Stimulated activated CD8-positive, alpha-beta memory T cell treated with anti-CD3 and anti-CD28 coated beads, Interleukin-2, amount 100 ng/mL, for 48 hours (primary cell): ENCODE measurements around the gene UBALD2.
"Not testable (repeated sequence)": the region's sequence is repeated elsewhere in the genome, so short reads cannot be mapped to it uniquely, and the experiment has no call there.

Experiments used
- DNase-seq, 2 donors: peaks; one replicate each; pipeline ENCODE4 v3.0.0-alpha.2; 2020; ENCODE audit warnings: low read depth in 2 of 2

UBALD2 gene

DNA sequence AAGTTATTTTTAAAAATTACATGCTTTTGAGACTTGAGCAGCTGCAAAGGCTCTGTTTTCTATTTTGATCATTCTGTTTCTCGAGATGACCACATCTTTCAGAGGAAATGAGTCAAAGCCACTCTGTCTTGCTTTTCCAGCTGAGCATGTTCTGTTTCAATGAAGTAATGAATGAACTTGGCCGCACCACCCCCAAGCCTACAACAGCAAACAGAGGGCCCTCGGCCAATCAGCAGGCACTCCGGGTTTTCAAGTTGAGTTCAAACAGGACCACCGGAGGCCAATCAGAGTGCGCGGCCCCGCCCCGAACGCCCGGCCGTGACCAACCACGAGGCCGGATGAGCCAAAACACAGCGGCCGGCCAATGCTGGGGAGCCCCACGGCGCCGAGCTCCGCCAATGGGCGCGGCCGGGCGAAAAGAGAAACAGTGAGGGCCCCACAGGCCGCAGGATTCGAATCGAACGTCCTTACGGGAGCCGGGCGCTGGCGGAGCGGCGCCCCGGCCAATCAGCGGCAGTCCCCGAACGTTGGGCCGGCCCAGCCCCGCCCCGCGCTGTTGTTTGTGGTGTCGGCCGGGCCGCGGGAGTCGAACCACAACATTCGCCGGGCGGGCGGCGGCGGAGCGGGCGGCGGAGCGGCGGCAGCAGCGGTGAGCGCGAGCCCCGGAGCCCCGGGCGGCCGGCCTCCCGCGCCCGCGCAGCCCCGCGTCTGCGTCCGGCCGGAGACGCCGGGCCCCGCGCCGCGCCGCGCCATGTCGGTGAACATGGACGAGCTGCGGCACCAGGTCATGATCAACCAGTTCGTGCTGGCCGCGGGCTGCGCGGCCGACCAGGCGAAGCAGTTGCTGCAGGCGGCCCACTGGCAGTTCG is at the start of gene UBALD2:
UBALD2 (plus strand) TSS at position 594 of the 869 bp plus-strand sequence; CDS start at position 752, 158 bp downstream.
- peak; percentile 98 for DNase-seq

DNA sequence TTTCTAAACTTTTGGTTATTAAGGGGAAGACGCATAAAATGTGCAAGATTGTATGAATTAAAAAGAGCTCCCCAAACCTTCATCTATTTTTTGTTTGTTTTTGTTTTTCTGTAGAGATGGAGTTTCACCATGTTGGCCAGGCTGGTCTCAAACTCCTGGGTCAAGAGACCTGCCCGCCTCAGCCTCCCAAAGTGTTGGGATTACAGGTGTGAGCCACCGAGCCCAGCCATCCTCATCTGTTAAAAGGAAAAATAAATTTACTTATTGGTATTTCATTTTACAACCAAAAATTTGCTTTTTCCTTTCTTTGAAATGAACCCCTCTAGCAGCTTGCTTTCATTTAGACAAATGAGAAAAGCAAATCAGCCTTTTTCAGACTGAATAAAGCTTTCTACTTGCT is 48.1 kb upstream of the UBALD2 start:
- DNase-seq: no peak

DNA sequence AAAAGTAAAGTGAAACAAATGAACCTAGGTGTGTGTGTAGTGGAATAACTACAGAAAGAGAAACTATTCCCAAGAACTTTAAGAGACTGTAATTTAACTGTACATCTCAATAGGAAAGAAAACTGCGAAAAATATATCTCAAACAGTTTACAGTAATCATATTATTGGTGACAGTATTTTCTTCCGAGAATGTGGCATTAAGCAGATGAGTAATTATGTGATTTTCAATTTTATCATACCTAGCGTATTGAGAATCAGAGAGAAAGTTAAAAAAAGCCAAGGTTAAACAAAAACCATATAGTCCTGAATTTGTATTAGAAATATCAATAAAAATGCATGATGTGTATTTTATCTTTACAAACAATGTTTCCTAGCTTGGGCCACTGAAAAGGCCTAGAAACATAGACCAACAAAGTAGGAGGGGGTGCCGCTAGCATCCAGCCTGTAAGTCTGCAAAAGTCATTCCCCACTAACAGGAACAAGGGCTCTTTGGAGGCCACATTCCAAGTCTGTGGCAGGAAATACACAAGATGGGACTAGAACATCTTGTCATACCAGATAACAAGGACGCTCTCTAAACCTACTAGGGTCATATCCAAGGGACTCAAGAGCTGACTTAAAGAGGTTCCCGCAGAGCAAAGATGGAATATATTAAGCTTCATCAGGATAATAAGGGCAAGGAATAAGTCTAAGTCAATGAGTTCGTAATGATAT is 45.3 kb upstream of the UBALD2 start:
- DNase-seq: no peak

DNA sequence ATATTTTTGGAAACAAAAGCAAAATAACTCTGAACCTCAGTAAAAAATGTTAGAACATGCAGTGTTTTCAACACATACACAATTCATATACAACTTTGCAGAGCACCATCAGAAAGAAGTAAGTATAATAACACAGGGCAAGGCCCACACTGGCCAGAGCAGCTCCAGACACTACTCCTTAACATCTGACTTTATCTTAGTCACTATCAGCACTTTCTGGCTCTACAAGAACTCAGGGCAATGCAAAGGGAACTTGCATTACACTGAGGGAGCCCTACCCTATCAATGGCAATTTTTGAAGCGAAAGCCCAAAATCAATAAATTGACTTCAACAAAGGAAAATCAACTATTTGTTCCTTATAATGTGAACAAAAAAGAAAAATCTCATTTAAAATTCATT is 41.3 kb upstream of the UBALD2 start:
- DNase-seq: no peak

DNA sequence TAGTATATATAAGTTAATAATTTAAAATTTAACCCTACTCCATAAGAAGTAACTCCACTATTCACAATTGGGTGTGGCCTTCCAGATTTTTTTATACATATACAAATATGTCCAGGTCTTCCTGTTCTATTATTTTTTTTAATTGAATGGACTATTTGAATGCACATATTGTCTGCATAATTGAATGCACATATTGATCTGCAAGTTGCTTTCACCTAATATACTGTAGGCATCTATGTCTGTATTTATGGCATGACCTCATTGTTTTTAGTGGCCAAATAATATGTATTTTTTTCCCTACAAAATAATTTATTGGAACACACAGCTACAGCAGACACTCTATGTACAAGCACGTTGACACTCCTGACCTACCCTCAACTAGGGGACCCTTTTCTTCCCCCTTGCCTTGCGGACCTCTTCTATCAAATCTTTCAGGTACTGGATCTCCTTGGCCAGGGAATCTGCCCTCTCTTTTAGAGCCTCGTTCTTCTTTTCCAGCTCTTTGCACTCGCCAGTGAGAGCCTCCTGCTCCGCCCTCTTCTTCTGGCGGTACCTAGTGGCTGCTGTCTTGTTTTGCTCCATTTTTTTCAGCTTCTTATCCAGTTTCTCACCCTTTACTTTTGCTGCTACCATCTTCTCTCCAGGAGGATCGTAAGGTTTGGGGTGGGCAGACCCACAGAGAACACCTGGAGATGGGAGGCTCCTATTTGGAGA is 39.6 kb upstream of the UBALD2 start:
- DNase-seq: not testable (repeated sequence)

DNA sequence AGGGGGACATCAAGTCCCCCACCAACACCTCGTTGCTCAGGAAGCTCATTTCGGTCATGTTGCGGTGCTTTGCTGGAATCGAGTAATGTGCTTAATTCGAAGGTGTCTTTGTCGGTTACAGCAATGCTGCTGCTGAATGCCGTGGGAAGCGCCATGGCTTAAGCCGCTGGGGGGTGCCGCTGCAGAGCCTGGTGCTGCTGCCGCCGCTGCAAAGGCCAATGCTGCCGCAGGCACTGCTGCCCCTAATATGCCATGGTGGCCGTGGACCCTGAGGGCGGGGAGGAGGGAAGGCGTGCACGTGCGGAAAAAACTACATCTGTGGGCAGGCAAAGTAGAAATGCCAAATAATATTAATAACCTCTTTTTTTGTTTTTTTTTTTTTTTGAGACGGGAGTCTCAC is 38.4 kb upstream of the UBALD2 start:
- DNase-seq: not testable (repeated sequence)

DNA sequence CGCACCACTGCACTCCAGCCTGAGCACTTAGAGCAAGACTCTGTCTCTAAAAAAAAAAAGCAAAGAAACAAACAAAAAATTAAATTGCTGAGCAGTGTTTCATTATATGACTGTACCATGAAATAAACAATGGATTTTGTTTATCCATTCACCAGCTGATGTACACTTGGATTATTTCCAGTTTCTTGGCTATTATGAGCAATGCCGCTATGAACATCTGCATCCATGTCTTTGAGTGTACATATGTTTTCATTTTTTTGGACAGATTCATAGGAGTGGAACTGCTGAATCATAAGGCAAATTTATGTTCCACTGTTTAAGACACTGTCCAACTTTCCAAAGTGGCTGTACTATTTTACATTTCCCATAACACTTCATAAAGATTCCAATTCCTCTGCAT is 32.8 kb upstream of the UBALD2 start:
- DNase-seq: no peak

DNA sequence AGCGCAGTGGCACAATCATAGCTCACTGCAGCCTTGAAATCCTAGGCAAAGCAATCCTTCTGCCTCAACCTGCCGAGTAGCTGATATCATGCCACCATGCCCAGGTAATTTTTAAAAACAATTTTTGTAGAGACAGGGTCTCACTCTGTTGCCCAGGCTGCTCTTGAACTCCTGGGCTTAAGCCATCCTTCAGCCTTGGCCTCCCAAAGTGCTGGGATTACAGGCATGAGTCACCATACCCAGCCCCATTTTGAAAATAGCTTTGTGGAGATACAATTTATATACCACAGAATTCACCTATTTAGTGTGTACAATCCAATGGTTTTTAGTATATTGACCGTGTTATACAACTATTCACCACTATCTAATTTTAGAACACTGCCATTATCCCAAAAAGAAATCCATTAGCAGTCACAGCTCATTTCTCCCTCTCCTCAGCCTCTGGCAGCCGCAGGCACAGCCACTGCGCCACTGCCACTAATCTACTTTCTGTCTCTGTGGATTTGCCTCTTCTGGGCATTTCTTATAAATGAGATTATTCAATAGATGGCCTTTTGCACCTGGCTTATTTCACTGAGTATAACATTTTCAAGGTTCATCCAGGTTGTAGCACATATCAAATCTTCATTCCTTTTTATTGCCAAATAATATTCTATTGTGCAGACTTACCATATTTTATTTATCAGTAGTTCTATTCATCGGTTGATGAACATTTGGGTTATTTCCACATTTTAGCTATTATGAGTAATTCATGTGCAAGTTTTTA is 31.4 kb upstream of the UBALD2 start:
- no peak for DNase-seq

DNA sequence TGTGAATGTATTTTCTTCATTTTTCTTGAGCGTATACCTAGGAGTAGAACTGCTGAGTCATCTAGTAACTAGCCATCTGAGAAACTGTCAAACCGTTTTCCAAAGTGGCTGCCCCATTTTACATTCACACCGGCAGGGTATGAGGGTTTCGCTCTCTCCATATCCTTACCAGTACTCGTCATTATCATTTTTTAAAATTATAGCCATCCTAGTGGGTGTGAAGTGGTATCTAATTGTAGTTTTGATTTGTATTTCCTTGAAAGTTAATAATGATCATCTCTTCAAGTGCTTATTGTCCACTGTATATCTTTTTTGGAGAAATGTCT is 30.8 kb upstream of the UBALD2 start:
- DNase-seq: no peak

DNA sequence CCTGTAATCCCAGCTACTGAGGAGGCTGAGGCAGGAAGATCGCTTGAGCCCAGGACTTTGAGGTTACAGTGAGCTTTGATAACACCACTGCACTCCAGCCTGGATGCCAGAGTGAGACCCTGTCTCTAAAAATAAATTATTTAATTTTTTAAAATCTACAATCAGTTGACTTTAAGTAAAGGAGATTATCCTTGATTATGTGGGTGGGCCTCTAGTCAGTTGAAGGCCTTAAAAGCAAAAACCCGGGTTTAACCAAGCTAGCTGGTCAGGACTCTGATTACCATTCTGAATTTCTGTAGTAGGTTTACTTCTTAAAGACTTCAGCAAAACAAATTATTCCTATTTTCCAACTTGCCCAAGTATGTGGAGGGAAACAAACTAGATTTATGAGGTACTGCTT is 29.3 kb upstream of the UBALD2 start:
- DNase-seq: no peak

DNA sequence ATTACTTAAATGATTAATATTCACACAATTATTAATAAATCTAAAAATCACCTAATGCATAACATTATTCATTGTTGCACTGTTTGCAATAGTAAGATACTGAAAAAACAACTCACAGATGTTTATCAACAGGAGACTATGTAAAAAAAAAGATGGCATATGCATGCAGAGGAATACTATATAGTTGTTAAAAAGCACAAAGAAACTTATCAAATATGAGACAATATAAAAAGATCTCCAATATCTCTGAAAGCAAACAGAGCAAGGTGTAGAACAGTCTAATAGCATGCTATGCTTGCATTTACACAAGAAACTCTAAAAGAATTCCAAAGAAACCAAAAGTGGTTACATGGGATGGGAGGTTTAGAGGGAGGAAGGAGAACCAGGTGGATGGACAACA is 28.5 kb upstream of the UBALD2 start:
- DNase-seq: no peak

DNA sequence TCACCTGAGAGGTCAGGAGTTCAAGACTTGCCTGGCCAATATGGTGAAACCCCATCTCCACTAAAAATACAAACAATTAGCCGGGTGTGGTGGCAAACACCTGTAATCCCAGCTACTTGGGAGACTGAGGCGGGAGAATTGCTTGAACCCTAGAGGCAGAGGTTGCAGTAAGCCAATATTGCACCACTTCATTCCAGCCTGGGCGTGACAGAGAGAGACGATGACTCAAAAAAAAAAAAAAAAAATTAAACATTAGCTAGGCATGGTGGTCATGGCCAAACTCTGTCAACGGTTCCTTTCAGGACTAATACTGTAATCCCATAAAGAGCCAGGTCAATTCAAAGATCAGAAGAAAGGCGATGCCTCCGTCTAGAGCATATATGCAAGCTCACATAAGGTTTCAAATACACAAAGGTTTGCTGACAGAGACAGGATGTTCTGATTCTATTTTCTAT is 27.3 kb upstream of the UBALD2 start:
- no peak for DNase-seq

DNA sequence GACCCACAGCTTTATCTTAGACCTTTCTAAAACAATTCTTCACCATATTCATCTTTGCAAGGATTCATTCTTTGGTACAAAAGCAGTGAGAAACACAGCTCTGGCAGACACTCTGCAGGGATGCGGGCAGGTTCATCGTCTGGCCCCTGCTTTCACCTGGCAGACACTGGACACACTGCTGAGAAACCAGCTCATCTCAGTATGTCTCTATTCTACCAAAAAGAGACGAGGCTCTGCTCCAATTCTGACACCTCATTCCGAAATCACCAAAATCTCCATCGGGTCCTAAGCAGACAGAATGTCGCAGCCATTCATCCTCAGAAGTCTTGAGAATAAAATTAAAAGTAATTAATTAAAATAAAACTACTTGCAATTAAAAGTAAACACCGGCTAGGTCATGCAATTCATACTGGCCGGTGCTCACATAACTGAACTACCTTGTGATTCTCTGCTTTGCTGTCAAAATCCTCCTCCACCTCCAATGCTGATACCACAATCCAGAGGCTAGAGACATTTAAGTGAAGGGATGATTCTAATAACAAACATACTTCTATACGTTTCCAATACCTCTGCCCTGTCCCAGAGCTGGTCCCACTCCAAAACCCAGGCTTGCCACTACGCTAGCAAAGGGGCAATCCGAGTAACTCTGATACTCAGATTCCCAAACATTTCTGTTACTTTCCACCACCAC is 26.2 kb upstream of the UBALD2 start:
- no peak for DNase-seq

DNA sequence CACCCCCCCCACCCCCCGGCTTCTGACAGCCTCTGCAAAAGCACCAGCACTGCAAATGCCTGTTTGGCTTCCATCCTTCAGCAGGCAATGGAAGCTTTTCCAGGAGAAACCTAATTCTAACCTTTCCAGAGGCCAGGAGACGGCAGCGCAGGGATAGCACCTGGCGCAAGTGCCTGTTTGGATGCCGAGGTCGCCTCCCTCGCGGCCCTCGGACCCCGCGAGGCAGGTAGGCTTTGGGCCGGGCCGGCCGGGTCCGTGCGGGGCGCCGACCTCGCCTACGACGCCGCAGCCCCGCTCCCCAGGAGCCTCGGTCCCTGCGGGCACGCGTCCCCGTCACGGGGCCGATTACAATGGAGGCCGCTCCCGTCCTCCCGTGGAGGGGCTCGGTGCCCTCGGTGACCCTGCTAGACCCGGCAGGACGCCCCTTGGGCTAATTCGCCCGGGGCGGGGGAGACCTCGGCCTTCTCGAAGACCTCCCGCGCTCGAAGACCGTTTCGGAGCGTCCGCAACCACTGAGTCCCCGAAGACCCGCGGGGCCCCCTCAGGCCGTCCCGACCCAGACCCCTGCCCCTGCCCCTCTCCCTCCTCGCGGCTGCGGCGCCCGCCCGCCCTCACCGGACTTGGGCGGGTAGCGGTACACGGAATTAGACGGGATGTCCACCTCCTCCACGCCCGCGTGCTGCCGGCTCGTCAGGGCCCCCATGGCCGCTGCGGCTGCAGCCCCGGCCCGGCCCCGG is 25.4 kb upstream of the UBALD2 start:
- DNase-seq: no peak

DNA sequence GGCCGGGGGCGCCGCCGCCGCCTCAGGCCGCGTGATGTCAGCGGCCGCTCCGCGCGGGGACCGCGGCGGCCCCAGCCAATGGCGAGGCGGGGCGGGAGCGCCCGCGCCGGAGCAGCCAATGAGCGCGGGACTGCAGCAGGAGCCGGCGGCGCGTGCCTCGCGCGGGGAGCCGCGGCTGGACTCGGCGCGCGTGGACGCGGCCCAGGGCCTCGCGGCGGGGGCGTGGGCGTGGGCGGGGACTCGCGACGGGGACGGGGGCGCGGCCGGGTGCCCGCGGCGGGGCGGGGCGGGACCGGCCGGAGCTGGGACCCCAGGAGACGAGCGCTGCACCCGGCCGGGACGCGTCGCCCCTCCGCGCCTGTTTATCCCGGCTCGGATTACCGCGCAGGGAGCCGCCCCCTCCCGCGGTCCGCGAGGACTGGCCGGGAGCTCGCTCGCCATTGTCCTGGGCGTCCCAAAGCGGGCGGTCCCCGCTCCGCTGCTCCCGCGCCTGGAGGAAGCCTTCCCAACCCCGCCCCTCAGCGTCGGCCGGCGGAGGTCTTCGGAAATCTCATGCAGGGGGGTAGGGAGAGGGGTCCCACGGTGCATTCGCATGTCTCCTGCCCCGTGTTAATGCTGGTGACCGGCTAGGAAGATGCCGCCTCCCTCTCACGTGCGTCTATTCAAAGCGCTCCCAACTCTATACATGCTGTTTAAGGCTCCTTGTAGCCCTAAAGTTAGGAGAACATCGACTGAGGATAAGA is 24.5 kb upstream of the UBALD2 start, which contains the start of gene RNF157:
RNF157 (minus strand) TSS at position 33 of the 743 bp plus-strand sequence. CDS start 253 bp downstream, outside the sequence.
- peak; percentile 33 to 44 for DNase-seq

DNA sequence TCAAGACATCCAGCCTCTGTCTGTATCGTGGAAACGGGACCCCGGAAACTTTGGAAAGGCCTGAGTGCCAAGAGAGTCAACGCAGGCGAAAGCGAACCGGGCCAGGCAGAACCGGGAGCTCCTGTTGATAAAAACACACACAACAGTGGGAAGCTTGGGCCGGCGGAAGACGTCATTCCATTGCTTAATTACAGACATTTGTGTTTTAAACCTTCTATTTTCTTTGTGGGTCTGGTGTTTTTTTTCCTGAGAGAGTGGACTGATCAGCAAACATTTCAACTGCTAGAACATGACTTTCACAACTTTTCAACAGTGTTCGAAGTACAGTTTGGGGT is 24.0 kb upstream of the UBALD2 start:
- no peak for DNase-seq

DNA sequence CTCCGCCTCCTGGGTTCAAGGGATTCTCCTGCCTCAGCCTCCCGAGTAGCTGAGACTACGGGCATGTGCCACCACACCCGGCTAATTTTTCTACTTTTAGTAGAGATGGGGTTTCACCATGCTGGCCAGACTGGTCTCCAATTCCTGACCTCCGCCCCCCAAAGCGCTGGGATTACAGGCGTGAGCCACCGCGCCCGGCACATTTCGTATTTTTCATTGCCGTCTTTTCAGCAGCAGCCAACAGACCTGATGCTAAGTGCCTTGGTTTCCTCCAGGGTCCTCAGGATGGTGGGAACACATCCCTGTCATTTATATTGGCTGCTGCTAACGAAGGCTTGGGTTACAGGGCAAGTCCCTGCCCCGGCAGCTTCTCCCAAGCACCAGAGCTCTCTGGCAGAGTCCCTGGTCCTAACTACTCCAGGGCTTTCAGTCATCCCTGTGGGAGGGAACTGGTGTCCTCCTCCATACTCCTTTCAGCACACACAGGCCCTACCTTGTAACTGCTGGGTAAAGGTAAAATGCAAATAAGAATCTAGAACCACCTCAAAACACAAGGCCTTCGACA is 23.4 kb upstream of the UBALD2 start:
- DNase-seq: no peak

DNA sequence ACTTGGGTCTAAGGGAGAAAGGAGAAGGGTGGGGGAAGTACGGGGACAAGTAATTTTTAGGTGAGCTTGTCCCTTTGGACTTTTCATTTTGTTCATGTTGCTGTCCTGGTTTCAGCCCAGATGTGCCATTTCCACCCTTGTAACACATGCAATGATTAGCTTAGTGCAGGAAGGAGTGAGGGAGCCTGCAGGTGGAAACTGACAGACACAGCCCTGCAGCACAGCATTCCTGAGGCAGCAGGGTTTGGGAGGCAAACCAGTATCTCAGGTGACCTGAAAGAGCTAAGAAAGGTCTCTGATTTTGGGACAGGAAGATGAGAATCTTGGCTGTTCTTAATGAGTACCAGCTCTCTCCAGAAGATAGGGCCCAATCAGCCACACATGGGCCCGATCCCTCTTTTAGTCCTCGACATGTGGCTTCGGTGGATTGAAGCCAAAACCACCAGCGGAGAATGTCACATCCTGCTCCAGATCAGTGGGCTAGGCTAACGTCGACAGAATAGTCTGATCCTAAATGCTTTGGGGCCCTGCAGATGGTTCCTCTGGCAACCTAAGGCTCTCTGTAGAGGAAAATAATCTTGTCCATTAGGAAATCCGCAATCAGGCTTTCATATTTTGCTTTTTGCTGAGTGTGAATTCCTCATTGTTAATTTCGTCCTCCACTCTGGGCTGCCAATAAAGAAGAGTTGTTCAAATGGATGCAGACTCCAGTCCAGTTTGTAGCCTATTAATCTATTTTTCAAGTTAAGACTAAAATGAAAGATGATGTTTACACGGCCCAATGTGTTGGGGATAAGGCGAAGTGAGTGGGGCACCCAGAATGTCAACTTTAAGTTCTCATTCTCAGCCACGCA is 21.1 kb upstream of the UBALD2 start:
- DNase-seq: no peak
